PC-3 (cell line): ENCODE measurements around the gene UBE2E2. TPM values are rescaled to one million over a fixed set of nuclear protein-coding genes. Genes with fewer than 3 reads are reported as not detected.

ENCODE experiments used
- ATAC-seq: fragments of 200-7000 bp; cut with Tn5 transposase; 2 replicates; pipeline ENCODE4 v1.9.1; 2020; ENCODE audit warnings: mild to moderate bottlenecking, moderate library complexity
- BruUV-seq: library from RNA; stranded (reverse); fragments of 400-500 nt; replicated peaks from 2 replicates; lab custom pipeline; 2021; lab: Mats Ljungman, UMichigan
- CTCF ChIA-PET: fragments of 300-600 bp; sonication (Branson Sonifier 250); formaldehyde crosslinking; loops from one replicate; lab custom pipeline; 2022; ENCODE audit warnings: antibody characterized with exemption; lab: Charles Lee
- POLR2A ChIA-PET: fragments of 300-600 bp; sonication (Branson Sonifier 250); formaldehyde crosslinking; loops from one replicate; lab custom pipeline; 2022; ENCODE audit warnings: antibody characterized with exemption; ENCODE audit not compliant: unreplicated experiment; lab: Charles Lee
- DNase-seq: peaks from one replicate; pipeline ENCODE4 v3.0.0-alpha.2; 2015
- H2AFZ ChIP-seq: fragments of 300-600 bp; sonication (generic); 2 replicates; pipeline ENCODE4 v1.6.0; 2016; ENCODE audit warnings: antibody characterized with exemption, low read length
- H3F3A ChIP-seq: fragments of 300-600 bp; sonication (generic); one replicate; pipeline ENCODE4 v1.6.0; 2017; ENCODE audit warnings: antibody characterized with exemption, low read length, control low read depth, mild to moderate bottlenecking; ENCODE audit not compliant: unreplicated experiment
- H3K27ac ChIP-seq: fragments of 300-600 bp; sonication (generic); 2 replicates; pipeline ENCODE4 v1.5.1; 2016; ENCODE audit warnings: mild to moderate bottlenecking, low read length
- H3K27me3 ChIP-seq: fragments of 300-600 bp; sonication (generic); 2 replicates; pipeline ENCODE4 v1.6.1; 2016; ENCODE audit warnings: low read length, mixed read lengths
- H3K36me3 ChIP-seq: fragments of 300-600 bp; sonication (generic); 2 replicates; pipeline ENCODE4 v1.6.1; 2016; ENCODE audit warnings: low read depth, mixed run types, low read length, mixed read lengths
- H3K4me1 ChIP-seq: fragments of 300-600 bp; sonication (generic); 2 replicates; pipeline ENCODE4 v1.5.1; 2016; ENCODE audit warnings: low read length; ENCODE audit not compliant: insufficient read depth
- H3K4me2 ChIP-seq: fragments of 300-600 bp; sonication (generic); 2 replicates; pipeline ENCODE4 v1.6.0; 2016; ENCODE audit warnings: low read length
- H3K4me3 ChIP-seq: fragments of 300-600 bp; sonication (generic); 2 replicates; pipeline ENCODE4 v1.5.1; 2016; ENCODE audit warnings: mild to moderate bottlenecking, low read length, mixed read lengths
- H3K79me2 ChIP-seq: fragments of 300-600 bp; sonication (generic); 2 replicates; pipeline ENCODE4 v1.6.1; 2017; ENCODE audit warnings: low read length, mixed read lengths
- H3K9ac ChIP-seq: fragments of 300-600 bp; sonication (generic); 2 replicates; pipeline ENCODE4 v1.6.0; 2016; ENCODE audit warnings: mild to moderate bottlenecking, low read length
- H3K9me2 ChIP-seq: fragments of 300-600 bp; sonication (generic); replicated peaks from 2 replicates; pipeline ENCODE4 v1.6.1; 2016; ENCODE audit warnings: mixed run types, low read length, mixed read lengths
- H3K9me3 ChIP-seq: fragments of 300-600 bp; sonication (generic); 2 replicates; pipeline ENCODE4 v1.6.1; 2016; ENCODE audit warnings: low read length, mixed read lengths
- H4K20me1 ChIP-seq: fragments of 300-600 bp; sonication (generic); 2 replicates; pipeline ENCODE4 v1.6.1; 2016; ENCODE audit warnings: low read length, mixed read lengths
- EZH2 ChIP-seq: fragments of 300-600 bp; sonication (generic); IDR thresholded peaks from one replicate; pipeline ENCODE4 v1.6.1; 2017; ENCODE audit warnings: antibody characterized with exemption, mild to moderate bottlenecking, low read length; ENCODE audit not compliant: unreplicated experiment
- EZH2phosphoT487 ChIP-seq: fragments of 300-600 bp; sonication (generic); IDR thresholded peaks from 2 replicates; pipeline ENCODE4 v1.6.1; 2018; ENCODE audit warnings: mild to moderate bottlenecking, antibody characterized with exemption, low read length, borderline replicate concordance
- intact Hi-C: fragments of 100-400 bp; cut with micrococcal nuclease; formaldehyde crosslinking; loops from 2 replicates; pipeline ENCODE4 v1.9.0; 2023
- total RNA-seq: library from RNA; depleted of rRNA; stranded (reverse); fragments of >200 nt; gene quantifications from 2 replicates; pipeline ENCODE4 v1.2.3, GENCODE V29; 2014
- TF ChIP-seq, protein P1 (sequence below): fragments of 300-600 bp; sonication (generic); conservative IDR thresholded peaks from 2 replicates; pipeline ENCODE4 v1.5.1; 2017; ENCODE audit warnings: antibody characterized with exemption, low read depth, mild to moderate bottlenecking, low read length

UBE2E2 gene
- total RNA-seq, 1 experiment from 2014 or later = 25.6 TPM

DNA sequence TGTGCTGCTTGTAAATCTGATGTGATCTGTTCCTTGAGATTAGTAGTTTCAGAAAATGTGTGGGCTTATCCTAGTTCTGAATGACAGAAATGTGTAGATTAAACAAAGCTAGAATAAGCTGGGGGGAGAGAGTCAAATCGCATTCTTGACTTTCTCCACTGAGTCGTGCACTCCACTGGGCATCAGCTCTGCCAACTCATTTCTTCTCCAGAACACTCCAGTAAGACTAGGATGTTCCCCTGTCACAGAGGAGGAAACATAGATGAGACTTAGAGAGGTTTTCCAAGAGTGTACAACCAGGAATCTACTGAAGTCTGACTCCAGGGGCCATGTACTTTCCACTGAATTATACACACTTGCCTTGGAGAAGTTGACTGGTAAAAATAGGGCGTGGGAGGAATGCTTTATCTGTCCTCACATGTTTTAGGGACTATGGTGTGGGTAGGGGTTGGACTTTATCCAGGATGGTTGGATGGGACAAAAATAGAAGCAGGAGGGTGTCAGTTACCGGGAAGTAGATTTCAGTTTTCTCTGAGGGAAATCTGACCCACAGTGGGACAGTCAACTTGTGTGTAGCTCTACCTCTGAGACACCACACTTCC is 298.2 kb downstream of the UBE2E2 start:
- H3K27me3 ChIP-seq = no peaks in the 10 kb centered on the region
- TF ChIP-seq EZH2 (no peak), EZH2phosphoT487 (no peak)
- TF ChIP-seq, protein P1, sequence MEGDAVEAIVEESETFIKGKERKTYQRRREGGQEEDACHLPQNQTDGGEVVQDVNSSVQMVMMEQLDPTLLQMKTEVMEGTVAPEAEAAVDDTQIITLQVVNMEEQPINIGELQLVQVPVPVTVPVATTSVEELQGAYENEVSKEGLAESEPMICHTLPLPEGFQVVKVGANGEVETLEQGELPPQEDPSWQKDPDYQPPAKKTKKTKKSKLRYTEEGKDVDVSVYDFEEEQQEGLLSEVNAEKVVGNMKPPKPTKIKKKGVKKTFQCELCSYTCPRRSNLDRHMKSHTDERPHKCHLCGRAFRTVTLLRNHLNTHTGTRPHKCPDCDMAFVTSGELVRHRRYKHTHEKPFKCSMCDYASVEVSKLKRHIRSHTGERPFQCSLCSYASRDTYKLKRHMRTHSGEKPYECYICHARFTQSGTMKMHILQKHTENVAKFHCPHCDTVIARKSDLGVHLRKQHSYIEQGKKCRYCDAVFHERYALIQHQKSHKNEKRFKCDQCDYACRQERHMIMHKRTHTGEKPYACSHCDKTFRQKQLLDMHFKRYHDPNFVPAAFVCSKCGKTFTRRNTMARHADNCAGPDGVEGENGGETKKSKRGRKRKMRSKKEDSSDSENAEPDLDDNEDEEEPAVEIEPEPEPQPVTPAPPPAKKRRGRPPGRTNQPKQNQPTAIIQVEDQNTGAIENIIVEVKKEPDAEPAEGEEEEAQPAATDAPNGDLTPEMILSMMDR = no peak
- no peaks in the 10 kb centered on the region for H3K9me3 ChIP-seq
- no peaks in the 10 kb centered on the region for H3F3A ChIP-seq
- no peak overlapping the region for H3K27ac ChIP-seq
- ChIA-PET POLR2A (no interaction called here), CTCF (no interaction called here)
- intact Hi-C loops = no loop called here
- no peak overlapping the region for H3K4me3 ChIP-seq
- H3K9ac ChIP-seq = no peak overlapping the region
- H2AFZ ChIP-seq = no peak overlapping the region
- no peaks in the 10 kb centered on the region for H3K79me2 ChIP-seq
- no peak for ATAC-seq
- no peaks in the 10 kb centered on the region for H3K4me1 ChIP-seq
- no peaks in the 10 kb centered on the region for H4K20me1 ChIP-seq
- DNase-seq = no peak
- no peaks in the 10 kb centered on the region for H3K36me3 ChIP-seq
- BruUV-seq = no TSS peak
- no peaks in the 10 kb centered on the region for H3K9me2 ChIP-seq
- H3K4me2 ChIP-seq = no peak overlapping the region

DNA sequence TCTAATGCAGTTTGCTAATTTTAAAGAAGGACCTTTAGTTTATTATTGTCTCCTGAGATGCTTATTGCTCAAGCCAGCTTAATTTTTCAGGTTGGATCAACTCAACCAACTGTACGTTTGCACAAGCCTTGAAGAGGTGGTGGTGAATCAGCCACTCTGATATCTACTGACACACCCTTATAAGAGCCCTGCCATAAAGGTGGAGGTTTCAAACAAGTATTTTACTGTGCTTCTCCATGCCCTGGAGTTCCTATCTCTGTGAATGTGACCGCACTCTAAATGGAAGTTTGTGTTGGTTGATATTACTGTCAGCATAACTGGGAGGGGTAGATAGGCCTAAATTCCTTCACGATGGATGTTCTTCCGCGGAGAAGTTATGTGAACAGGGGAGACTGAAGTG is 305.3 kb downstream of the UBE2E2 start:
- Histone ChIP-seq H3K4me1 (no peaks in the 10 kb centered on the region), H3F3A (no peaks in the 10 kb centered on the region), H3K27me3 (no peaks in the 10 kb centered on the region), H3K4me3 (no peak overlapping the region), H4K20me1 (no peaks in the 10 kb centered on the region), H3K9ac (no peak overlapping the region), H3K79me2 (no peaks in the 10 kb centered on the region), H3K9me3 (no peaks in the 10 kb centered on the region), H3K4me2 (no peak overlapping the region), H3K9me2 (no peaks in the 10 kb centered on the region), H2AFZ (no peak overlapping the region), H3K36me3 (no peaks in the 10 kb centered on the region), H3K27ac (no peak overlapping the region)
- TF ChIP-seq EZH2 (no peak), EZH2phosphoT487 (no peak)
- TF ChIP-seq, protein P1 = no peak
- ATAC-seq (peak; percentile 49), DNase-seq (peak; percentile 26)
- intact Hi-C loops = no loop called here
- ChIA-PET POLR2A (no interaction called here), CTCF (no interaction called here)
- BruUV-seq = no TSS peak

DNA sequence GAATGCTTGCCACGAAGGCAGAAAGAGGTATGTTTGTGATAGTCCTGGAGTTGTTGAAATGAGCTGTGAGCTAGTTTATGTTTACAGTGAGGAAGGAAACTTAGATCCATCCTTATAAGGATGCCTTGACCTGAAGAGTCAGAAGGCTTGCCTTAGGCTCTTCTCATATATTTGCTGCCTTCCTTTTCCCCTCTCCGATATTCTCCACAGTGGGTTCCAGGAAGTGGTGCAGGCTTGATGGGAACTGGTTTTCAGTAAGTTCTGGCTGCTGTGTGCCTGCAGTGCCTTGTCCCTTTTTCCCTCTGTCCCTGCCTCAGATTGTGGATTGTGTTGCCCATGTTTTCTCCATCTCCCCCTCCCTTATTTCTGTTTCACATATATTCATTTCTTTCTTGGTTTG is 315.3 kb downstream of the UBE2E2 start:
- no peaks in the 10 kb centered on the region for H3K36me3 ChIP-seq
- no peaks in the 10 kb centered on the region for H3K4me1 ChIP-seq
- H3K9ac ChIP-seq = no peak overlapping the region
- no peaks in the 10 kb centered on the region for H4K20me1 ChIP-seq
- H3K79me2 ChIP-seq = no peaks in the 10 kb centered on the region
- H3K4me3 ChIP-seq = no peak overlapping the region
- ATAC-seq = no peak
- ChIA-PET POLR2A (no interaction called here), CTCF (interaction anchor here (0.6 kb wide), 1 partner anchor 150 kb away, joined by 3 read pairs; no protein-coding TSS in a partner anchor)
- intact Hi-C loops = no loop called here
- no peaks in the 10 kb centered on the region for H3K9me3 ChIP-seq
- H3K4me2 ChIP-seq = no peak overlapping the region
- TF ChIP-seq EZH2 (no peak), EZH2phosphoT487 (no peak)
- TF ChIP-seq, protein P1 = no peak
- no peak overlapping the region for H2AFZ ChIP-seq
- H3K9me2 ChIP-seq = no peaks in the 10 kb centered on the region
- no TSS peak for BruUV-seq
- no peaks in the 10 kb centered on the region for H3F3A ChIP-seq
- H3K27ac ChIP-seq = no peak overlapping the region
- DNase-seq = no peak
- no peaks in the 10 kb centered on the region for H3K27me3 ChIP-seq
